GM12878 (cell line): ENCODE data around the gene ACKR2. TPM values are rescaled to one million over a fixed set of nuclear protein-coding genes. Genes with fewer than 3 reads are reported as not detected.
A peak's percentile ranks its signal among the peaks of the same experiment; 100 is the strongest.

ENCODE experiments used
- BHLHE40 ChIP-seq, 2 experiments: fragments of 450-650 bp in 1 of 2; IDR thresholded peaks; 2 replicates each; pipeline ENCODE4 v1.6.1; 2011 to 2017; ENCODE audit warnings: low read depth in 2 of 2, borderline replicate concordance in 1 of 2, improper control_type of control experiment in 1 of 2, low read length in 1 of 2, mild to moderate bottlenecking in 1 of 2
- CEBPB ChIP-seq, 2 experiments: fragments of 150-350 bp in 1 of 2; IDR thresholded peaks; 2 replicates each; pipeline ENCODE4 v1.6.1; 2012 to 2014; ENCODE audit warnings: low read depth in 2 of 2, low read length in 2 of 2, borderline replicate concordance in 1 of 2, inconsistent platforms in 1 of 2
- CEBPZ ChIP-seq: fragments of 150-350 bp; IDR thresholded peaks from 2 replicates; pipeline ENCODE4 v1.6.1; 2016; ENCODE audit warnings: low read depth, low read length
- CTCF ChIP-seq, 3 experiments: IDR thresholded peaks in 2 of 3; conservative IDR thresholded peaks in 1 of 3; 2 replicates each; pipeline ENCODE4 v1.5.1; 2011; ENCODE audit warnings: low read depth in 3 of 3, low read length in 3 of 3, mild to moderate bottlenecking in 3 of 3, control low read depth in 2 of 3, moderate library complexity in 2 of 3, inconsistent platforms in 1 of 3, mixed read lengths in 1 of 3; ENCODE audit not compliant: control insufficient read depth in 2 of 3, insufficient read depth in 1 of 3; ENCODE audit errors: extremely low read depth in 1 of 3
- E4F1 ChIP-seq: fragments of 450-650 bp; IDR thresholded peaks from 2 replicates; pipeline ENCODE4 v1.6.1; 2018; ENCODE audit warnings: borderline replicate concordance, mild to moderate bottlenecking; ENCODE audit not compliant: partially characterized antibody
- MTA2 ChIP-seq: fragments of 450-650 bp; IDR thresholded peaks from 2 replicates; pipeline ENCODE4 v1.6.1; 2016; ENCODE audit warnings: low read depth, mild to moderate bottlenecking, moderate library complexity
- NKRF ChIP-seq: fragments of 450-650 bp; conservative IDR thresholded peaks from 2 replicates; pipeline ENCODE4 v1.6.1; 2017; ENCODE audit warnings: mild to moderate bottlenecking, moderate library complexity
- NR2F1 ChIP-seq: fragments of 450-650 bp; conservative IDR thresholded peaks from 2 replicates; pipeline ENCODE4 v1.6.1; 2017; ENCODE audit warnings: mild to moderate bottlenecking
- RAD21 ChIP-seq: IDR thresholded peaks from 2 replicates; pipeline ENCODE4 v1.6.1; 2011; ENCODE audit warnings: mild to moderate bottlenecking, low read depth, low read length, moderate library complexity; ENCODE audit not compliant: insufficient read depth
- TBL1XR1 ChIP-seq: IDR thresholded peaks from 2 replicates; pipeline ENCODE4 v1.6.1; 2012; ENCODE audit warnings: low read depth, low read length, improper control_type of control experiment
- ZBTB40 ChIP-seq: fragments of 450-650 bp; IDR thresholded peaks from 2 replicates; pipeline ENCODE4 v1.6.1; 2016; ENCODE audit warnings: mild to moderate bottlenecking, moderate library complexity, borderline replicate concordance
- ZNF274 ChIP-seq: IDR thresholded peaks from one replicate; pipeline ENCODE4 v1.8.0; 2011; ENCODE audit not compliant: insufficient read length, insufficient read depth
- ZZZ3 ChIP-seq: IDR thresholded peaks from 2 replicates; pipeline ENCODE4 v1.6.1; 2011; ENCODE audit warnings: low read depth; ENCODE audit not compliant: control insufficient read depth, insufficient read length
- polyA plus RNA-seq, 11 experiments: library from polyadenylated mRNA; depleted of rRNA in 4 of 11; unstranded in 6 of 11; stranded (reverse) in 5 of 11; fragments of >200 nt; fragmentation: Nextera tagmentation in 4 of 11; fragmentation: Illumina TruSeq in 1 of 11; extraction: Ambion mirVana in 4 of 11; extraction: Trizol in 1 of 11; gene quantifications; 1 replicate in 1 of 11; 2 replicates in 10 of 11; pipeline versions ENCODE4 v1.2.1 to v1.2.3, GENCODE V29; 2011 to 2016; ENCODE audit warnings: inconsistent platforms in 2 of 11, missing spikeins in 2 of 11, low read depth in 1 of 11
- total RNA-seq, 4 experiments: library from RNA; depleted of rRNA in 3 of 4; stranded (reverse); fragments of >200 nt in 3 of 4; fragmentation: Illumina TruSeq in 1 of 4; extraction: Trizol in 1 of 4; gene quantifications; 2 replicates each; pipeline versions ENCODE4 v1.2.1 to v1.2.3, GENCODE V29; 2013 to 2021

The ACKR2 gene
- total and polyA plus RNA-seq, 10 of the 15 experiments (the other 5 are each of a cell fraction or from before 2014, with no cell fraction given): 0.05 to 0.91 (median 0.23) TPM; not detected in 2

GRCh38 chr3:42772670-42773408, 36.4 kb upstream of the ACKR2 start, which contains the start of gene CCDC13 (continued):
- TF ChIP-seq ZBTB40: peak; percentile 76; the same call in 1 of the 2 replicates
- peak; percentile 81 for TF ChIP-seq NKRF
- no peak for TF ChIP-seq RAD21
- no peak for TF ChIP-seq CEBPZ
- no peak for TF ChIP-seq E4F1
- TF ChIP-seq BHLHE40 (IDR thresholded peaks at IDR 0.05; ENCODE audit: borderline replicate concordance in 1 of 2, low read depth in 2 of 2, low read length in 1 of 2): peak; percentile 50 to 74; a peak in 3 of 4 replicates
- TF ChIP-seq CEBPB (IDR thresholded peaks at IDR 0.05; ENCODE audit: borderline replicate concordance in 1 of 2, low read depth in 2 of 2, low read length in 2 of 2): no peak
- no peak for TF ChIP-seq ZNF274
- TF ChIP-seq NR2F1: peak; percentile 74; the same call in 1 of the 2 replicates
- TF ChIP-seq ZZZ3: no peak
- TF ChIP-seq TBL1XR1: no peak
- TF ChIP-seq MTA2: no peak
- TF ChIP-seq CTCF (IDR thresholded peaks at IDR 0.05 in 2 of 3, conservative IDR thresholded peaks at IDR 0.05 in 1 of 3; ENCODE audit: control insufficient read depth in 2 of 3, extremely low read depth in 1 of 3, insufficient read depth in 1 of 3, low read depth in 3 of 3, low read length in 3 of 3): no peak
